PC-9 (cell line): ENCODE results near the gene KLHDC1.

Source experiments
- EZH2 ChIP-seq: fragments of 200-600 bp; sonication (generic); IDR thresholded peaks from 2 replicates; pipeline ENCODE4 v1.8.0; 2017; ENCODE audit warnings: antibody characterized with exemption, low read depth
- TF ChIP-seq, protein P1 (sequence below): fragments of 200-600 bp; sonication (generic); conservative IDR thresholded peaks from 2 replicates; pipeline ENCODE4 v1.6.1; 2017; ENCODE audit warnings: mixed run types, antibody characterized with exemption, mild to moderate bottlenecking, moderate library complexity

DNA sequence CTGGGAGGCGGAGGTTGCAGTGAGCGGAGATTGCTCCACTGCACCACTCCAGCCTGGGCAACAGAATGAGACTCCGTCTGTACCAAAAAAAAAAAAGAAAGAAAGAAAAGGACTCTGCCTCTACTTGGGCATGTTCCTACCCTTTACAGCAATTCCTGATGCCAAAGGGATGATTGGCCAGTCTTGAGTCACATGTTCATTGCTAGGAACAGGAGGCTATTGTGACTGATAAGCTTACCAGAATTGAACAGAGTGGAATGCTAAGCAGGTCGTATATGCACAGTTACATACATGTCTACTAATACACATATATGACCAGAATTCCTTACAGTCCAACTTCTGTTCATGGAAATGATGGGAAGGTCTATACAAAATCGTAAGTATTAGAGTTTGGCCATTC is 34.3 kb downstream of the KLHDC1 start:
- TF ChIP-seq, protein P1, sequence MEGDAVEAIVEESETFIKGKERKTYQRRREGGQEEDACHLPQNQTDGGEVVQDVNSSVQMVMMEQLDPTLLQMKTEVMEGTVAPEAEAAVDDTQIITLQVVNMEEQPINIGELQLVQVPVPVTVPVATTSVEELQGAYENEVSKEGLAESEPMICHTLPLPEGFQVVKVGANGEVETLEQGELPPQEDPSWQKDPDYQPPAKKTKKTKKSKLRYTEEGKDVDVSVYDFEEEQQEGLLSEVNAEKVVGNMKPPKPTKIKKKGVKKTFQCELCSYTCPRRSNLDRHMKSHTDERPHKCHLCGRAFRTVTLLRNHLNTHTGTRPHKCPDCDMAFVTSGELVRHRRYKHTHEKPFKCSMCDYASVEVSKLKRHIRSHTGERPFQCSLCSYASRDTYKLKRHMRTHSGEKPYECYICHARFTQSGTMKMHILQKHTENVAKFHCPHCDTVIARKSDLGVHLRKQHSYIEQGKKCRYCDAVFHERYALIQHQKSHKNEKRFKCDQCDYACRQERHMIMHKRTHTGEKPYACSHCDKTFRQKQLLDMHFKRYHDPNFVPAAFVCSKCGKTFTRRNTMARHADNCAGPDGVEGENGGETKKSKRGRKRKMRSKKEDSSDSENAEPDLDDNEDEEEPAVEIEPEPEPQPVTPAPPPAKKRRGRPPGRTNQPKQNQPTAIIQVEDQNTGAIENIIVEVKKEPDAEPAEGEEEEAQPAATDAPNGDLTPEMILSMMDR, result no peak
- no peak for TF ChIP-seq EZH2
